Stimulated activated naive CD4-positive, alpha-beta T cell treated with Interleukin-2 at 50 U/mL for 16 hours (primary cell): Measurements from ENCODE around the gene ARPC4.
A peak's percentile ranks its signal among the peaks of the same experiment; 100 is the strongest.

Experiments used
- DNase-seq: peaks from one replicate; lab custom pipeline; 2025; lab: John Stamatoyannopoulos, UW

The ARPC4 gene

GRCh38 chr3:9793161-9793781 is 389 bp downstream of the ARPC4 start:
- DNase-seq, result no peak

GRCh38 chr3:9794400-9794799 is 1.5 kb downstream of the ARPC4 start:
- no peak for DNase-seq

GRCh38 chr3:9795207-9795606 is 2.3 kb downstream of the ARPC4 start:
- DNase-seq, result no peak

- DNase-seq, result no peak
These were observed 4.5 kb downstream of the ARPC4 start for GRCh38 chr3:9797196-9797945.

GRCh38 chr3:9800529-9800928 is 7.6 kb downstream of the ARPC4 start:
- no peak for DNase-seq

GRCh38 chr3:9803494-9803893 is 10.6 kb downstream of the ARPC4 start:
- DNase-seq, result no peak

- DNase-seq, result no peak
These were observed 12.1 kb downstream of the ARPC4 start for GRCh38 chr3:9804996-9805395.

GRCh38 chr3:9806137-9806536 is 13.3 kb downstream of the ARPC4 start:
- no peak for DNase-seq

- DNase-seq, result no peak
These were observed 14.1 kb downstream of the ARPC4 start for GRCh38 chr3:9806688-9807589.

- no peak for DNase-seq
These were observed 15.1 kb downstream of the ARPC4 start for GRCh38 chr3:9807981-9808344.

GRCh38 chr3:9808345-9809037 is 15.6 kb downstream of the ARPC4 start:
- DNase-seq, result peak; percentile 29

- DNase-seq, result no peak
These were observed 16.3 kb downstream of the ARPC4 start for GRCh38 chr3:9809239-9809614.

GRCh38 chr3:9809615-9810432 is 16.9 kb downstream of the ARPC4 start, which contains the start of gene TTLL3:
TTLL3 (plus strand) TSS chr3:9810262; CDS start chr3:9810662, 400 bp downstream.
- DNase-seq, result peak; percentile 21

GRCh38 chr3:9810433-9810770 is 17.5 kb downstream of the ARPC4 start:
- DNase-seq, result no peak

- DNase-seq, result no peak
These were observed 18.0 kb downstream of the ARPC4 start for GRCh38 chr3:9810846-9811245.

- DNase-seq, result no peak
These were observed 20.1 kb downstream of the ARPC4 start for GRCh38 chr3:9812870-9813483.

- DNase-seq, result no peak
These were observed 23.1 kb downstream of the ARPC4 start for GRCh38 chr3:9815986-9816385.

- DNase-seq, result no peak
These were observed 24.6 kb downstream of the ARPC4 start for GRCh38 chr3:9817436-9817835.

- no peak for DNase-seq
These were observed 25.9 kb downstream of the ARPC4 start for GRCh38 chr3:9818666-9819335.

GRCh38 chr3:9820543-9820942 is 27.7 kb downstream of the ARPC4 start:
- DNase-seq, result no peak
